NCI-H2081 treated with DMSO at 0.1 percent for 48 hours (cell line): ENCODE data around the gene FKBP1B.
"Not testable (repeated sequence)": the region's sequence is repeated elsewhere in the genome, so short reads cannot be mapped to it uniquely, and the experiment has no call there.

Experiments used
- DNase-seq: peaks from one replicate; lab custom pipeline; 2025; lab: John Stamatoyannopoulos, UW

The FKBP1B gene

DNA sequence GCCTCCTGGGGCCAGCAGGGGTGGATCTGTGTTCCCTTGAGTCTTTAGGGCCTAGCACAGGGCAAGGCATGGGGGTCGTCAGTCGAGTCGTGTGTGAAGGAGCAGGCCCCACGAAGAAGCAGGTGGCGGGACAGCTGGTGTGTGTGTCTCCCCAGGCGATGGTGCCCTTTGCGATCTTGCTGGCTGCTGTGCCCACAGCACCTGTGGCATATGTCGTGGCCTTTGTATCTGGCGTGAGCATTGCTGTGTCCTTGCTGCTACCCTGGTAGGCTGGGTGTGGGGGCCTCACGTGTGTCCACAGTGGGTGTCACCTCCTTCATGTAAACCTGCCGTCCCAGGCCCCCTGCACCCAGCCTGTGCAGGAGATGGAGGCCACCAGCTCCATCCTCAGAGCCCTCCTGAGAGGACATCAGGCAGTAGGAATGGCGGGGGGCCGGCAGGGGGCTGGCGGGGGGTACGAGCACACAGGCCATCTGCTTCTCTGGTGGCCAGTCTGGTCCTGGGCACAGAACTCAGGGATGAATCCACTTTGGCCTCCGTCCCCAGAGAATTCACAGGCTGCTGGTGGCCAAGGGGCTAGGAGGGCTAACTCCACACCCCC is 26.5 kb upstream of the FKBP1B start:
- DNase-seq = no peak

DNA sequence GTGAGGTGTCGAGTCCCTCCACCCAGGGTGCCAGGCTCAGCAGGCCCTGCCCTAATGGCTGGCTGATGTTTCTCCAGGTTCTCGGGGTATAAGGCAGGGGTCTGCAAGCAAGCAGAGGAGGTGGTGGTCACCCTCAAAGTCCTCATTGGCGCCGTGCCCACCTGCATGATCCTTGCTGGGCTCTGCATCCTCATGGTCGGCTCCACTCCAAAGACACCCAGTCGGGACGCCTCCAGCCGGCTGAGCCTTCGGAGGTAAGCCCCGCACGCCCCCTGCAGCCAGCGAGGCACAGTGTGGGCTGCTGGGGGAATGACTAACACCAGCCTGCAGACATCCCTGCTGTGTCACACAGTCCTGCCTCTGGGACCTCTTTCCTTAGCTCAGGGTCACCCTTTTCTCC is 25.5 kb upstream of the FKBP1B start:
- DNase-seq = no peak

DNA sequence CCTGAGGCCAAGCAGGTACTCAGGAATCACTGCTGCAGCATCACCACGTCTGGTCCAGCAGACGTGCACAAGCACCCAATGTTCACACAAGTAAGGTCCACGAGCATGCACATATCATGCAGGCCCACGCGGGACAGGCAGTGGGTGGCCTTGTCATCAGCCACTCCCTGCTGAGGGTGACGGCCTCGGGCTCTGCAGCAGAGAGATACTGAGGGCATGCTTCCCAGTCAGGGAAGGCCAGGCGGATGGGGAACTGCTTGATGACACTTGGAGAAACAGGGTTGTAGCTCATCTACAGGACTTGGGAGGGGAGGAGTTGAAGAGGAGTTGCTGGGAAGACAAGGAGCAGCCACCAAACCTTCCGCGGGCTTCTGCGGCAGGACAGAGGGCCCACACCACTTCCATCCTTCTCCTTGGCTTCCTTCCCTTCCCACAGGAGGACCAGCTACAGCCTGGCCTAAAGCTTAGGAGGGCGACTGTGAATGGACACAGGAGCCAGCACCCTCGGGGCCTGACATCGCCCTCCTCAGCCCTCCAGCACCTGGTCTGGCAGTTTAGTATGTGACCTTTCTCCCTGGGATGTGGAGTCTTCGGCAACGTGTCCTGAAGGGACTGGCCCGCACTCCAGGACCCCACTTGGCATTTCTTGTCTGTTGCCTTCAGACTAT is 24.4 kb upstream of the FKBP1B start:
- DNase-seq = no peak

DNA sequence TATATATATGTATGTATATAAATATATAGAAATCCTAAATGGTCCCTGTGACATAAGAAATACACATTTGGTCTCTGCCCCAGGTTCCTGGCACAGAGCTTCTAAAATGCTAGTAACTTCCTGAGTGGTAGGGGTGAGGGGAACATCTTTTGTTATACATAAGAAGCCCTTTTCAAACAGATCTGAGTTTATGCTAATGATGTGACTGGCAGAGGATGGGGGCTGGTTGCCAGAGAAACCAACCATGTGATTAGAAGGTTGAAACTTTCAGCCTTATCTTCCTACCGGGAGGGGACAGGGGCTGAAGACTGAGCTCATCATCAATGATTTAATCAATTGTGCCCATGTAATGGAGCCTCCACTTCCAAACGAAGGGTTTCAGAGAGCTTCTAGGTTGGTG is 23.3 kb upstream of the FKBP1B start:
- no peak for DNase-seq

DNA sequence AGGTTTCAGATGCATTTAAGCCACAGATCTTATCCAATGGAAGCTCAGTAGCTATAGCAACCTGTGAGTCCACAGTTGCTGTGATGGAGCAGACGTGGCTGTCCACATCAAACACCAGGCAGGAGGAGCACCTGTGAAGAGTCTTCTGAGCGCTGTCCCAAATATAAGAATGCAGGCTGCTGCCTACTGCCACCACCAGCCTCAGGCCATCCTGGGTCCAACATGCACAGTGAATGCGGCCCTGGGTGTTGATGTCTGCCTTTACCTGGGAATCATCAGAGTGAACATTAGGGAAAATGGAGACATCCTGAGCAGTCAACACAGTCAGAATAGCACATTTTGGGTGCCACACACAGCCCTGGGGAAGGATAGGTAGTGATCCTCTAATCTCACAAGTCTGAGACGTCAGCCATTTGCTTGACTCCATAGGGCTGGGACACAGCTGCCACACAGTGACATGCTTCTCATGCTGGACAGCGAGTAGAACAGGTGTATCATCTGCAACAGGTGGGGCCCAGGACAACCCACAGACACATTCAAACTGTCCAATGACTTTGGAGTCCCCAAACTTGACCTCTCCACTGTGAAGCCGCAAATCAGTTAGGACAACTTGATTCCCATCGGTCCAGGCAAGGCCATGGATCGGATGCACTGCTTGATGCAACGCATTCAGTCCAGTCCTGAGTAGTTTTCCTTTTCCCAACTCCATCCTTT is 10.6 kb upstream of the FKBP1B start:
- DNase-seq = no peak

DNA sequence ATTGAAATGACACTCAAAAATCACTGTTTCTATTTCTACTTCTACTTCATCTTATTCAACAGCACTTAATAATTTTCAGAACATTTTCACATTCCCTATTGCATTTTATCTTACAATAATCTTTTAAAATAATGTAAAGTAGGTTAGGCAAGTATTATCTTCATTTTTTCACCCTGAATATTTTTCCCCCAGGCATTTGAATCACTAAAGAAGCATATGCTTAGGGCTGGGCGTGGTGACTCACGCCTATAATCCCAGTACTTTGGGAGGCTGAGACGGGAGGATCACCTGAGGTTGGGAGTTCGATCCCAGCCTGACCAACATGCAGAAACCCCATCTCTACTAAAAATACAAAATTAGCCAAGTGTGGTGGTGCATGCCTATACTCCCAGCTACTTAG is 9.0 kb upstream of the FKBP1B start:
- DNase-seq = no peak

DNA sequence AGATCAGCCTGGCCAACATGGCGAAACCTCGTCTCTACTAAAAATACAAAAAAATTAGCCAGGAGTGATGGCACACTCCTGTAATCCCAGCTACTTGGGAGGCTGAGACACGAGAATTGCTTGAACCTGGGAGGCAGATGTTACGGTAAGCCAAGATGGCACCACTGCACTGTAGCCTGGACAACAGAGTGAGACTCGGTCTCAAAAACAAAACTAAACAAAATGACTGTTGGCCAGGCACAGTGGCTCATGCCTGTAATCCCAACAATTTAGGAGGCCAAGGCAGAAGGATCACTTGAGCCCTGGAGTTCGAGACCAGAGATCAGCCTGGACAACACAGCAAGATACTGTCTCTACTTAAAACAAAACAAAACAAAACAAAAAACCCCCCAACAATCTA is 6.4 kb upstream of the FKBP1B start:
- DNase-seq = not testable (repeated sequence)

DNA sequence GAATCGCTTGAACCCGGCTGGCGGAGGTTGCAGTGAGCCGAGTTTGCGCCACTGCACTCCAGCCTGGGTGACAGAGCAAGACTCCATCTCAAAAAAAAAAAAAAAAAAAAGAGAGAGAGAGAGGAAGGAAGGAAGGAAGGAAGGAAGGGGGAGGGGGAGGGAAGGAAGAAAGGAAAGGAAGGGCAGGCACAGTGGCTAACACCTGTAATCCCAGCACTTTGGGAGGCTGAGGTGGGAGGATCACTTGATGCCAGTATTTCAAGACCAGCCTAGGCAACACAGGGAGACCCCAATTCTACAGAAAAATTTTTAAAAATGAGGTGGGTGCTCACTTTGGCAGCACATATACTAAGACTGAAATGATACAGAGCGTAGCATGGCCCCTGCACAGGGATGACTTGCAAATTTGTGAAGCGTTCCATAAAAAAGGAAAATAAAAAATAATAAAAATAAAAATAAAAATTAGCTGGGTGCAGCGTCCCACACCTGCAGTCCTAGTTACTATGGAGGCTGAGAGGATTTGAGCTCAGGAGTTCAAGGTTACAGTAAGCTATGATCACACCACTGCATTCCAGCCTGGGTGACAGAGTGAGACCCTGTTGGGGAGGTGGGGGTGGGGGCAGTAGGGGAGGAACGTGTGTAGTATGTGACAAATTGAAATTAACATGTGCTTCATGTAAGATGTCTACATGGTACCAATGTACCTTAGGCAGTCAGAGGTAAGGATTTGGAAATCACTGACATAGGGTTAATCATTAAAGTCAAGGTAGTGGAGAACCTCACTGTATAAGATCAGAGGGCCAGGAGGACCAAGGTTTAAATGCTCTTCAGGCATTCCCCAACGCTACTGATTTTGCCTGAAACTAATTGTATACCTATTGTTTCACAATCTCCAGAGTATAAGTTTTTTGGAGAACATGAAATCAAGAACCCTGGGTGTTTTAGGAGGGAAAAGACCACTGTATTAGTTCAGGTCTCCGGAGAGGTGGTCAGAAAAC is 3.7 kb upstream of the FKBP1B start:
- DNase-seq = no peak

DNA sequence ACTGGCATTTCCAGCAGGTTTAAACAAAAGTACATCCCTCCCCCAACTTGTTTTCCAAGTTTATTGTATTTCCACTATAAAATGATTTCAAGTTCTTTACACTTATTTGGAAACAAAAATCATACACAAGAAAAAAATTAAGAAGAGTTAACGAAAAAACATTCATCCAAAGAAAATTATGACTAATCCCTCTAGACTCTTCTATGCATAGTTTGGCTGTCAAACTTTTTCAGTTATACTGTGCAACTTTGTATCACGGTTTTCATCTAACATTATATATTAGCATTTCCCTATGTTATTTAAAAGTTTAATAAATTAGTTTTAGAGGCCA is 3.0 kb upstream of the FKBP1B start:
- no peak for DNase-seq

DNA sequence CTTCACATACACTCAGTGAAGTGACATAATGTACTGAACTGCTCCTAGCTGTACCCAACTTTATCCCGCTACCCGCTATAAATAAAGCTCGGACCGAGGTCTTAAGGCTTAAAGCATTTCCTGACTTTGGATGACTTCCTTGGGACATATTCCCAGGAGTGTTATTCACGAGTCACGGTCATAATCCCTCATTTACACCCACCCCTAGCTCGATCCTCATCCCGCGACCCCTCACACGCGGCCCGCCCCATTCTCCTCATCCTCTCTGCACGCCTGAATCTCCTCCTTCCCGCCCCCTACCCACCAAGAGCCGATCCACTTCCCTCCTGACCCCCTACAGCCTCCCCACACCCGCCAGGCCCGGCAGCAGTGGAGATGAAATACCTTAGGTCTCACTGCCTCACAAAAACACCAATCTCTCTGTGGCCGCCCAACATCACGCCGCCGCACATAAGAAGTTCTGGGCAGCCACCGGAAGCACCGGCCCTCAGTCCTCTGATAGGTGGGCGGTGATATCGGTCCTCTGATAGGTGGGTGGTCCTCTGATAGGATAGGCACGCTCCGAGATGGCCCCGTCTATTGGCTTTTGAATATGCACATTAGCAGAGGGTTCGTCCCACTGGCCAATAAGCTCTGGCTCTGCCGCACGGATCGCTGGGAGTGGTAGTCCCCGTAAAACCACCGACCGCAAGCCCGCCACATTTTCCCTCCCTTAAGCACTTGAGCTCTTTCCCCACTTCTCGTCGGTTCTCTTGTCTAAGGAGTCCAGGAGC is 2.4 kb upstream of the FKBP1B start, which contains the start of gene WDCP:
TSS of gene WDCP (minus strand) at position 462 of the 773 bp plus-strand sequence. CDS start 7,897 bp downstream, outside the sequence.
- peak; percentile 98 for DNase-seq

DNA sequence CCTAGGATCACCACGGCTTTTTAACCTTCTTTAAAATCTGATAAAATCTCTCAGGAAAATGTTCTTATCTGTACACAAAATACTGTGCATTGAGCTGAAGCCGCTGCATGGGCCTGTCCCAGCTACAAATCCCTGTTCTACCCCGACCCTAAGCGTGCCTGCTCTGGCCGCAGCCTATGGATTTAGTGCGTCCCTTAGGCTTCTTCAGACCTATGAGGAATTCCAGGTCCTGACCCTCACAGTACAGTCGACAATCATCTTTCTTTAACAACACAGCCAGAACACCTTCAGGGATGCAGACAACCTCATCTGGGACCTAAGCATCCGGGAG is 1.9 kb upstream of the FKBP1B start:
- no peak for DNase-seq

DNA sequence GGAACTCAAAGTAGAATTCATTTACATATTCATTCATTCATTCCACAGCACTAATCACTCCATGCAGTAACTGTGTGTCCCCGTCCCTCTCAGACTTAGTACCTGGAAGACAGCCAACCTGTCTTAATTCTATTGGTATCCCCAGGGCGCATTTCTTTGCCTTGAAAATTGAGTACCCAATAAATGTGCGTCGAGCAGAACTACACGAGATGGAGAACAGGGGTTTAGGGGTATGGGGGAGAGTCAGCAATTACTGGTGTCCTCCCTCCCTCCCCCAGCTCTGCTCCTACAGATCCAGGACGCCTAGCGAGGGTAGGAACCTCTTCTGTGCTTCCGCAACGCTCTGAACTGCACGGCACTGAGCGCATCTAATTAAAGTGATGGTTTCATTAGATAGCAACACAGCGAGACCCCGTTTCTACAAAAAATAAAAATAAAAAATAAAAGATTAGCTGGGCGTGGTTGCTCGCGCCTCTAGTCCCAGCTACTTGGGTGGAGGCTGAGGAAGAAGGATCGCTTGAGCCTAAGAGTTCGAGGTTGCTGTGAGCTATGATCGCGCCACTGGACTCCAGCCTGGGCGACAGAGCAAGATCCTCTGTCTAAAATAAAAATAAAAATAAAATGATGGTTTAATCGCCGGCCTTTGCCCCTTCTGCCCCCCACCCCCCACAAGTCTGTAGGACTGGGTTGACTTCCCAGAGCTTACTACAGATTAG is 614 bp upstream of the FKBP1B start:
- no peak for DNase-seq

DNA sequence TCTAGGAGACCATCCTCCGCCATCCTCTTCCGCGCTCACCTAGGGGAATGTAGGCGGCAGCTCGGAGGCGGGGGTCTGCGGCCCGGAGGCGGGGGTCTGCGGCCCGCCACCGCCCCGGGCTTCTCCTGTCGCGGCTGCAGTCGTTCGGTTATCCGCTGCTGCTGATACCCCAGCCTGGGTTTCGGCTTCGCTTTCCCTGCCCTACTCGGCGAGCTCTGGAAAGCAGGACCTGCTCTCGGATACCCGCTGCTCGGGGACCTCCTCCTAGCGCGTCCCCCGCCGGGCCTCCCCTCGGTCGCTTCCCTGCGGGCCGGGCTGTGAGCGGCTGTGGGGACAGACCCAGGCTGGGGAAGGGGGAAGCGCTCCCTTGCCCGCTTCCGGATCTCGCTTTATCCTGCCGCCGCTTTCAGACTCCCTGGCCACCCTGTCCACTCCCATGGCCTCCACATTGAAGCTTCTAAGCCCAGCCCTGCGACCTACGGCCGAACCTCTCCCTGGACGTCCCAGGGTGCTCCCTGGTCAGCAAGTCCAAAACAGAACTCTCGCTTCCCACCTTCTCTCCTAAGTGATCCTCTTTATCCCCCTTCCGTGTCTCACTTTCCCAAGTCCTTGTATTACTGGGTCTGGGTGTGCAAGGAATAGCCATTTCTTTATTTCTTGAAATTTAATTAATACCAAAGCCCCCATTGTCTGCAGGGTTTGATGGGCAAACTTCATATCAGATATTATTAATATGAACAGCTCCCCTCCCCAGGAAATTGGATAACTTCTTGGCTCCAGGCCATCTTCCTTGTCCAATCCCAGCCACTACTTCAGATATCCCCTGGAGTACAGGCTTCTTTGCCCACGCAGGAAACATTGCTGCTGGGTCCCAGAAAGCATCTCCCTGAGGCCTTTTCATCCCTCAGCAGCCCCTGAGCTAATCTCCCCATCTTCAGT is 769 bp downstream of the FKBP1B start:
- no peak for DNase-seq

DNA sequence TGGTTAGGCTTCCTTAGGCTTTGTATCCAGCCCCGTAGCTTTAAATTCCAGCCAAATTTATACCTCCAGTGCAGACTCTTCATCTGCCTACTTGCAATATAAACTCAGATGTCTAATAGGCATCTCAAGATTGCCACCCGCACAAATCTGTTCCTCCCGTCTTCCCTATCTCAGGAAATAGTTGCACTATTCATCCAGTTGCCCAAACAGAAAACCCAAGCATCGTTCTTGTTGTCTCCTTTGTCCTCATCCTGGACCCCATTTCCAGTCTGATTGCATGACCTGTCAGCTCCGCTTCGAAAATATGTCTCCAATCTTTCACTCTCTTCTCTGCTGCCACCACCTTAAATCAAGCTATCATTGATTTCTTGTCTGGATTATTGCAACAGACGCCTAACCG is 2.3 kb downstream of the FKBP1B start:
- no peak for DNase-seq

DNA sequence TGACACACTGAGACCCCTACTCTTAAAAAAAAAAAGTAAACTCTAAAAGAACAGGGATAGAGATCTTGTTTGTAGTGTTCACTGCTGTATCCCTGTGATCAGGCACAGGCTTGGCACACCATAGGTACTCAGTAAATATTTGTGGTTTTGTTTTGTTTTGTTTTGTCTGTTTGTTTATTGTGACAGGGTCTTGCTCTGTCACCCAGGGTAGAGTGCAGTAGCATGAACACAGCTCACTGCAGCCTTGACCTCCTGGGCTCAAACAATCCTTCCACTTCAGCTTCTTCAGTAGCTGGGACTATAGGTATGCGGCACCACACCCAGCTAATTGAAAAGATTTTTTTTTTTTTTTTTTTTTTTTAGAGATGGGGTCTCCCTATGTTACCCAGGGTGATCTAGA is 3.4 kb downstream of the FKBP1B start:
- DNase-seq = no peak

DNA sequence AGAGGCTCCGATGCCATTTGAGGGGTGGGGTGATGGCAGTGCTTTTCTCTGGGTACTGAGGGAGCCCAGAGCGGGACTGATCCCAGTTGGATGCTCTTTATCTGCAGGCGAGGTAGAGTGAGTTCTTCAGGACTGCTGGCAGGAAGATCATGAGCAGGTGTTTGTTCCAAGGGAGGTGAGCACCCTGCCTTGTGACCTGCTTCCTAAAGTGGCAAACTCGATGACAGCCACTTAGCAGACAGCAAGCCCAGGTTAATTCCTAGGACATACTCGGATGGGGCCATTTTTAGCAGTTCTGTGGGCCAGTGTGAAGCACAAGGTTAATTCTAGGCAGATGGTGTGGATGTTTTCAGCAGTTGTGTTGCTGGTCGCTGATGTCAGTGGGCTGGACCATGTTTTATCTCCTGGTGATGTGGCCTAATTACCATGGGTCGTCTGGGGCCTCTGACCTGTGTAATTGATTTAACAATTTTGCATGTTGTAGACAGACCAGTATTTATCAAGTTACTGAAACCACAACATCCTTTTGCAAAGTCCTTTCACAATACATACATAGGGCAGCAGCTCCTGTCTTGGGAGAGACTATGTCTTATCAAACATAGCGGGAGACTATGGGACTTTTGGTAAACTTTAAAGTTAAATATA is 4.9 kb downstream of the FKBP1B start:
- DNase-seq = no peak

DNA sequence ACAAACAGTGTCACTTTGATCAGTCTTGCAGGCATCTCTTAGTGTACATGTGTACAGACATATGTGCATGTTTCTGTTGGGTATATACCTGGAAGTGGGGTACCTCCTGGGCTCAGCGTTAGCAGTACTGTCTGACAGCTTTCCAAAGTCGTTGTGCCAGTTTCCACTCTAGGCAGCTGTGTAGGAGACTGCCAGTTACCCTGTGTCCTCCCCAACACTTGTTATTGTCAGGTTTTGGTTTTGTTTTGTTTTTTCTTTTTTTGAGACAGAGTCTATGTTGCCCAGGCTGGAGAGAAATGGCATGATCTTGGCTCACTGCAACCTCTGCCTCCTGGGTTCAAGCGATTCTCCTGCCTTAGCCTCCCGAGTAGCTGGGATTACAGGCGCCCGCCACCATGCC is 6.2 kb downstream of the FKBP1B start:
- no peak for DNase-seq

DNA sequence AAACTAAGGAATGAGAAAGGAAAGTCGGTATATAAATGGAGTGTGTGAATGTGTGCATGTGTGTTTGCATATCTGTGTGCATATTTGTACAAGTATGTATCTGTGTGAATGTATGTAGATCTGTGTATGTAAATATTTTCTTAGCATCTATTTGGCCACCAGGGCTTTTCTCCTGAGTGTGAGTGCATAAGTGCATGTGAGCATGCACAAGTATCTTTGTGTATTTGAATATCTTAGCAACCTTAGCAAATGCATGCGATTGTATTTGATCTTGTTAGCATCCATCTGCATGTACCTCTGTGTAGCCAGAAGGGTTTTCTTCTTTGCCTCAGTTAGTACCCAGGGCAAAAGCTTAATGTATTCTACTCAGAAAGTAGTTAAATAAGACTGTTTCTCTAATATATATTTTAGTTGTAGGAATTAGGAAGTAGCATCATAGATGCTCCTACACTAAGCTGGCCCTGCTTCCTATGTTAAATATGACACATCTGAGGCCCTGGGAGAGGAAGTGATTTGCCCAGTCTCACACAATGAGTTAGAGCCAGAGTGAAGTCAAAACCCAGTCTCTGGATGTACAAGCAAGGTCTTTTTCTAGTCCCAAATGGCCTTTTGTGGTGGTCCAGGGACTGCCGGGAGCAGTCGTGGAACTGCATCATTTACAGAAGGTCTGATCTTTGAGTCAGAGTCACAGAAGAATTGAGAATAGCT is 9.2 kb downstream of the FKBP1B start:
- no peak for DNase-seq

DNA sequence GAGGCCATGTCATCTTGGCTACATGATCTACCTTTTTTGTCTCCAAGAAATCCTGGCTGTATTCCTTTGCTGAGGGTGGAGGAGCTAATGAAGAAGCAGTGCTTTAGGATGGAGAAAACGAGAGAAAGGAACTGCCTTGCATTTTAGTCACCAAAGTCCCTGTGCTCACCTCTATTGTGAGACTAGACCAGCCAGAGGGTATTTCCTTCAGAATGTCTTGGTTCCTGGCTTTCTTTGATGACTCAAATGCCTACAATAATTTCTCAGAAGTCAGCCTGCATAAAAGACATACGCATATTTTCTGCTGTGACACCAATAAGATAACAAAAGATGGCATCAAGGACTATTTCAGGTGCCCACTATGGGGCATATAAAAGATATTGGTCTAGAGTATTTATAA is 15.8 kb downstream of the FKBP1B start:
- no peak for DNase-seq
